ENCODE measurements around the gene AGAP1.

DNA sequence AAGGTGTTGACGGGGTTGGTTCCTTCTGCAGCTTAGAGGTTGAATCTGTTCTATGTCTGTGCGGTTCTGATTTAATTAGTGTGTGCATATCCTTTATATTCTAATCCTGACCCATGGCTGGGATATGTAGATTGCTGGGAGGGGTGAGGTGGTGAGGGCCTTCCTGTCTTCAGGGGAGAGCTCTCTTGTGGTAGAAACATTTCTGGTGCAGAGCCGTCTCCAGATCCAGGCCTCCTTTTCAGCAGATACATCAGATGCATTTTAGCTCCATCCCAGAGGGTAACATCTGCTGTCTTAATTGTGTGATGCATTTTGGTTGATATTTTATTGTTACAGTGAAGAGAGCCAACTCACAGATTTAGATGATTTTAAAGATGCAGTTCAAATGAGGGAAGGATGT lies 227.8 kb downstream of the AGAP1 start:
- no peak for TF ChIP-seq POLR2A (IDR thresholded peaks at IDR 0.05)
- TF ChIP-seq, protein P1, sequence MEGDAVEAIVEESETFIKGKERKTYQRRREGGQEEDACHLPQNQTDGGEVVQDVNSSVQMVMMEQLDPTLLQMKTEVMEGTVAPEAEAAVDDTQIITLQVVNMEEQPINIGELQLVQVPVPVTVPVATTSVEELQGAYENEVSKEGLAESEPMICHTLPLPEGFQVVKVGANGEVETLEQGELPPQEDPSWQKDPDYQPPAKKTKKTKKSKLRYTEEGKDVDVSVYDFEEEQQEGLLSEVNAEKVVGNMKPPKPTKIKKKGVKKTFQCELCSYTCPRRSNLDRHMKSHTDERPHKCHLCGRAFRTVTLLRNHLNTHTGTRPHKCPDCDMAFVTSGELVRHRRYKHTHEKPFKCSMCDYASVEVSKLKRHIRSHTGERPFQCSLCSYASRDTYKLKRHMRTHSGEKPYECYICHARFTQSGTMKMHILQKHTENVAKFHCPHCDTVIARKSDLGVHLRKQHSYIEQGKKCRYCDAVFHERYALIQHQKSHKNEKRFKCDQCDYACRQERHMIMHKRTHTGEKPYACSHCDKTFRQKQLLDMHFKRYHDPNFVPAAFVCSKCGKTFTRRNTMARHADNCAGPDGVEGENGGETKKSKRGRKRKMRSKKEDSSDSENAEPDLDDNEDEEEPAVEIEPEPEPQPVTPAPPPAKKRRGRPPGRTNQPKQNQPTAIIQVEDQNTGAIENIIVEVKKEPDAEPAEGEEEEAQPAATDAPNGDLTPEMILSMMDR (IDR thresholded peaks at IDR 0.05) = no peak
